DND-41 (cell line): ENCODE results near the gene PRIM2.
"Not testable (repeated sequence)": the region's sequence is repeated elsewhere in the genome, so short reads cannot be mapped to it uniquely, and the experiment has no call there.

Source experiments
- CTCF ChIP-seq: IDR thresholded peaks from 2 replicates; pipeline ENCODE4 v1.5.1; 2012; ENCODE audit warnings: borderline replicate concordance, low read length, moderate library complexity, mild to moderate bottlenecking; ENCODE audit not compliant: poor library complexity, severe bottlenecking; ENCODE audit errors: extremely low read depth
- EZH2 ChIP-seq: IDR thresholded peaks from 3 replicates; pipeline ENCODE4 v1.6.1; 2012; ENCODE audit warnings: borderline replicate concordance, low read depth, mild to moderate bottlenecking, moderate library complexity, low read length, inconsistent platforms; ENCODE audit not compliant: severe bottlenecking

- TF ChIP-seq CTCF, EZH2: not testable (repeated sequence)
These were observed 212.3 kb downstream of the PRIM2 start for GRCh38 chr6:57529755-57530154.
